Measurements from ENCODE around the gene PSMB5. TPM values are rescaled to one million over a fixed set of nuclear protein-coding genes. Genes with fewer than 3 reads are reported as not detected.

Gene PSMB5
- total and polyA plus RNA-seq, 5 donors = 108 to 140 (median 114) TPM

DNA sequence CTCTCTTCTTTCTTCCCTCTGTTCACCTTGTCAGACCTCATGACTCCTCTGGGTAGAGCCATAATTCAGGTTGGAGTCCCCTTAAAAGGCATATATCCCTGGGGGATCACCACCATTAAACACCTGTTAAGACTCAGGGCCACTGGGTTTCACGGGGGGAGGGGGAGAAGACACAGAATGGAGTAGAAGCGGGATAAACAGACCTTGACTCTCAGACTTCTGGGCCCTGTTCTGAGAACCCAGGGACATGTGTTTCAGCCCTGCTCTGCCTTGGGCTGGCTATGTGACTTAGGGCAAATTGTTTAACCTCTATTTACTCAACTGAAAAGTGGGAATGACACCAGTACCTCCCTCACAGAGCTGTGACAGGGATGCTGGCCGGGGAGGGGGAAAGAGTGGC, 18.0 kb upstream of the PSMB5 start:
- Histone ChIP-seq H3K27ac (ENCODE audit: low read length) (no peak overlapping the region), H3K4me3 (ENCODE audit: low read length) (no peak overlapping the region), H3K4me1 (ENCODE audit: control insufficient read depth, insufficient read depth, low read length) (no peaks in the 10 kb centered on the region), H3K27me3 (ENCODE audit: control insufficient read depth, insufficient read depth) (no peaks in the 10 kb centered on the region), H3K9me3 (ENCODE audit: control insufficient read depth, low read length) (no peaks in the 10 kb centered on the region)
- DNase-seq = no peak
- 80% methylated on average over 3 of the region's 3 CpGs for WGBS
- intact Hi-C loops (cut with DNase I) = loop anchor here in 1 of 4 donors (5.0 kb wide), 1 partner anchor 65 kb away; no protein-coding TSS in a partner anchor
- ATAC-seq = no peak

DNA sequence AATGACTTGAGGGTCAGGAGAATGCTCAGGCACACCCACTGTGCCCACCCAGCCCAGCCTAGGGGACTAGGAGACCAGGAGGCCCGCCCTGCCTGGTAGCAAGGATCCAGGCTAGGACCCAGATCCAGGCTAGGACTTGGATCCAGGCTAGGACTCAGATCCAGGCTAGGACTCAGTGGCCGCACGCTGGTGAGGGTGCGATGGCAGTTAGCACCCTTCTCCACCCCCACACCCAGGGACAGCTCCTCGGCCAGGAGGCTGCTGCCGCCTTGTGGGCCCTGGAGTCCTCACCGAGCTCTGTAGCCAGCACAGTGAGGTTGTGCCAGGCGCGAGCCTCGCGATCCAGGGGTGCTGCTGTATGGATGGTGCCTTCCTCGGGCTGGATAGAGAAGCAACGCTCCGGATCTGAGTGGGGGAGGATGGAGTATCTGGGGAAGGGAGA, 17.5 kb upstream of the PSMB5 start:
- Histone ChIP-seq H3K4me3 (ENCODE audit: low read length) (no peak overlapping the region), H3K9me3 (ENCODE audit: control insufficient read depth, low read length) (no peaks in the 10 kb centered on the region), H3K27me3 (ENCODE audit: control insufficient read depth, insufficient read depth) (no peaks in the 10 kb centered on the region), H3K4me1 (ENCODE audit: control insufficient read depth, insufficient read depth, low read length) (no peaks in the 10 kb centered on the region), H3K27ac (ENCODE audit: low read length) (no peak overlapping the region)
- ATAC-seq (peak in 1 of 2 donors; percentile 12), DNase-seq (peak in 1 of 3 donors; percentile 57)
- intact Hi-C loops (cut with DNase I) = loop anchor here in 1 of 4 donors (5.0 kb wide), 1 partner anchor 65 kb away; no protein-coding TSS in a partner anchor
- WGBS = 58% methylated on average over 14 of the region's 14 CpGs

DNA sequence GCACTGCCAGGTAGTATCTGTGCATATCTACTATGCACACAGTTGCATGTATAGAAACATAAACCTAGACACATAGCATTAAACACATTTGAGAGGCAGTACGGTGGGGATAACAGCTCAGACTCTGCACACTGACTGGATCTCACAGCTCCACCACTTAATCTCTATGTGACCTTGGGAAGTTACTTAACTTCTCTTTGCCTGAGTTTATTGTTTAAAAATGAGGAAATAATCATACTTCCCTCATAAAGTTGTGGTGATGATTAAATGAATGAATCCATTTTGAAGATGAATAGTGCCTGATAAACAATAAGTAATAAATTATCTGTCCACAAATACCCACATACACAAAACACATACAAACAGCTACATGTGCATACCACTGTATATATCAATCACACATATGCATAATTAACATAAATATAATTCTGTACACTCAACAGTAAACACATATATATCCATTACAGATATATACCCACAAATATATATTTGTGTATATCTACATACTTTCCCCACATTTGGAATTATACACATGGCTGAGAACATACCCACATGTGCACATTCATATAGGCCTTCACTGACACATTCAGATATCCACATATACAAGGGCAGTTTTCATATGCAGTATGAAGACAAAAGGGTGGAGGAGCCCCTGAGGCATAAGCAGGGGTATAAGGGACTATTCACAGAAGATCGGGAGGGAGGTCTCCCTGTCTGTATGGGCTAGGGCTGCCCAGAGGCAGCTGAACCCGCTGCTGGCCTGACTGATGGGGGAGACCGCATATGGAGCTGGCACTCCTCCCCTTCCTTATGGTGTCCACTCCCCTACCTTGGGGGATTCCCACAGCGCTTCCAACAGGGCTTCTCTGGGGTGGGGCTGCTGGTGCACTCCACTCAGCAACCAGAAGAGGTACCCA, 16.7 kb upstream of the PSMB5 start:
- DNase-seq (no peak), ATAC-seq (no peak)
- Histone ChIP-seq H3K4me1 (ENCODE audit: control insufficient read depth, insufficient read depth, low read length) (no peaks in the 10 kb centered on the region), H3K27ac (ENCODE audit: low read length) (no peak overlapping the region), H3K9me3 (ENCODE audit: control insufficient read depth, low read length) (no peaks in the 10 kb centered on the region), H3K4me3 (ENCODE audit: low read length) (no peak overlapping the region), H3K27me3 (ENCODE audit: control insufficient read depth, insufficient read depth) (no peaks in the 10 kb centered on the region)
- WGBS = 77% methylated on average over 5 of the region's 5 CpGs
- intact Hi-C loops (cut with DNase I) = loop anchor here in 1 of 4 donors (5.0 kb wide), 1 partner anchor 64 kb away; no protein-coding TSS in a partner anchor

GRCh38 chr14:23049011-23049410, 14.3 kb upstream of the PSMB5 start:
- DNase-seq (no peak), ATAC-seq (no peak)
- peaks cover 4% of the 10 kb centered on the region for H3K4me1 ChIP-seq (ENCODE audit: control insufficient read depth, insufficient read depth, low read length)
- no peak overlapping the region for H3K27ac ChIP-seq (ENCODE audit: low read length)
- H3K27me3 ChIP-seq (ENCODE audit: control insufficient read depth, insufficient read depth) = no peaks in the 10 kb centered on the region
- no peaks in the 10 kb centered on the region for H3K9me3 ChIP-seq (ENCODE audit: control insufficient read depth, low read length)
- H3K4me3 ChIP-seq (ENCODE audit: low read length) = no peak overlapping the region
- intact Hi-C loops (cut with DNase I) = no loop called here
- WGBS = 98% methylated on average over 9 of the region's 9 CpGs

DNA sequence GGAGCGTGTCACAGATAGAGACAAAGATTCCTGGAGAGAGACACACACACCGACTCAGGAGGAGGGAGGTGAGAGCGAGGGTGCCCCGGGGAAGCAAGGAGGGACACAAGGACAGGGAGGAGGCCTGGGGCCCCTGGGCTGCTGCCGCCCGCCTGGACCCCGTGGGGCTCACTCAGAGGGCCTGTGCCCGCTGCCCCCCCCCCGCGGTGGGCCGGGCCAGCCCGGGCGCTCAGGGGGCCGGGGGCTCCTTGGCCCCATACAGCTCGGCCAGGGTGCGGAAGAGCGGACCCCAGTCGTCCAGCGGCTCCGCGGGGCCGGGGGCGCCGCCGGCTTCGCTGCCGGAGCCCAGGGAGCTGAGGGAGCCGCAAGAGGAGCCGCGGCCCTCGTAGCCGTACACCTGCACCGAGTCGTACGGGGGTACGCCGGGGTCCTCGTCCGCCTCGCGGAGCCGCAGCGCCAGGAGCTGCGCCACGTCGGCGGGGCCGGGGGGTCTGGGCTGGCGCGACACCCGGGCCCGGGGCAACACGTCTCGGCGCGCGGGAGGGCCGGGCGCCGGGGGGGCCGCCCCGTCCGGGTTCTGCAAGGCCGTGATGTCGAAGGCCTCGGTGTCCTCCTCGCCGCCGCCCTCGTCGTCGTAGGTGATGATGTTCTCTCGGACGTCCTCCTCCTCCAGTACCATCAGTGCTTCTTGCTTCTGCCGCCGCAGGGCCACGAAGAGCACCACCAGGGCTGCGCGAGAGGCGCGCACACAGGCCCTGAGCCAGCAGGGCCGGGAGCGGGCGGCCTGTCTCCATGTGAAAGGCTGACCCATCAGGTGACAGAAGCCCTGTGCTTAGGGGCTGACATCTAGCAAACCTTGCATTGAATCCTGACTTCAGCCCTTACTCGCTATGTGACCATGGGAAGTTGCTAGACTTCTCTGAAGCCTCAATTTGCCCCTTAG, 13.3 kb upstream of the PSMB5 start:
- peak overlapping the region; percentile 16 for H3K27ac ChIP-seq (ENCODE audit: low read length)
- ATAC-seq = no peak
- H3K27me3 ChIP-seq (ENCODE audit: control insufficient read depth, insufficient read depth) = no peaks in the 10 kb centered on the region
- no peak overlapping the region for H3K4me3 ChIP-seq (ENCODE audit: low read length)
- WGBS = 67% methylated on average over 85 of the region's 85 CpGs
- intact Hi-C loops (cut with DNase I) = no loop called here
- H3K9me3 ChIP-seq (ENCODE audit: control insufficient read depth, low read length) = no peaks in the 10 kb centered on the region
- DNase-seq = no peak
- peaks cover 4% of the 10 kb centered on the region for H3K4me1 ChIP-seq (ENCODE audit: control insufficient read depth, insufficient read depth, low read length)

DNA sequence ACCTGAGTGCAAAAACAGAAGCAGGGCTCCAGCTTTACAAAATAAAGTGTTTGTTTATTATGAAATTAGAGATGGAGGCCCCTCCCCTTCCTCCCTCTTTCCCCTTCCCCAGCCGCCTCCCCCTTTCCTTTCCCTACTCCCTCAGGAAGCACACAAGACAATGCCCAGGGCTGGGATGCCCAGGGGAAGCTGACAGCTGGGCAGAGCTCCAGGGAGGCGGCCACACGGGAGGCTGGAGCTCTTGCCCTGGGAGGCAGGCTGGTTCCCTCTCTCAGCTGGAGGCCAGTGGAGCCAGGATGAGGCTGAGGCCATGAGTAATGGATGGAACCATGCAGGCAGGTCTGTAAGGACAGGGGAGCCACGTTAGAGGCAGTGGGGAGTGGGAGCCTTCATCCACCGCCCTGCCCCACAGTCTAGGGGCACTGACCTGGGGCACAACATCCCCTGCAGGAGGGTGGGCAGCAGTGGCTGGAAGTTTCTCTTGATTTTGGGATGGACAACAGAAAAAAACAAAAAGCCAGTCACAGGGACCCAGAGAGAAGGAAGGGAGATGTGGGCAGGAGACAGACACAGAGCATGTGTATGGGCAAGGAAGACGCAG, 12.4 kb upstream of the PSMB5 start:
- Histone ChIP-seq H3K4me1 (ENCODE audit: control insufficient read depth, insufficient read depth, low read length) (peaks cover 4% of the 10 kb centered on the region), H3K9me3 (ENCODE audit: control insufficient read depth, low read length) (no peaks in the 10 kb centered on the region), H3K27ac (ENCODE audit: low read length) (peak overlapping the region; percentile 16), H3K27me3 (ENCODE audit: control insufficient read depth, insufficient read depth) (no peaks in the 10 kb centered on the region), H3K4me3 (ENCODE audit: low read length) (no peak overlapping the region)
- peak in 2 of 3 donors; percentile 69 to 75 for DNase-seq
- intact Hi-C loops (cut with DNase I) = no loop called here
- 57% methylated on average over 6 of the region's 6 CpGs for WGBS
- ATAC-seq = peak; percentile 32 to 45

DNA sequence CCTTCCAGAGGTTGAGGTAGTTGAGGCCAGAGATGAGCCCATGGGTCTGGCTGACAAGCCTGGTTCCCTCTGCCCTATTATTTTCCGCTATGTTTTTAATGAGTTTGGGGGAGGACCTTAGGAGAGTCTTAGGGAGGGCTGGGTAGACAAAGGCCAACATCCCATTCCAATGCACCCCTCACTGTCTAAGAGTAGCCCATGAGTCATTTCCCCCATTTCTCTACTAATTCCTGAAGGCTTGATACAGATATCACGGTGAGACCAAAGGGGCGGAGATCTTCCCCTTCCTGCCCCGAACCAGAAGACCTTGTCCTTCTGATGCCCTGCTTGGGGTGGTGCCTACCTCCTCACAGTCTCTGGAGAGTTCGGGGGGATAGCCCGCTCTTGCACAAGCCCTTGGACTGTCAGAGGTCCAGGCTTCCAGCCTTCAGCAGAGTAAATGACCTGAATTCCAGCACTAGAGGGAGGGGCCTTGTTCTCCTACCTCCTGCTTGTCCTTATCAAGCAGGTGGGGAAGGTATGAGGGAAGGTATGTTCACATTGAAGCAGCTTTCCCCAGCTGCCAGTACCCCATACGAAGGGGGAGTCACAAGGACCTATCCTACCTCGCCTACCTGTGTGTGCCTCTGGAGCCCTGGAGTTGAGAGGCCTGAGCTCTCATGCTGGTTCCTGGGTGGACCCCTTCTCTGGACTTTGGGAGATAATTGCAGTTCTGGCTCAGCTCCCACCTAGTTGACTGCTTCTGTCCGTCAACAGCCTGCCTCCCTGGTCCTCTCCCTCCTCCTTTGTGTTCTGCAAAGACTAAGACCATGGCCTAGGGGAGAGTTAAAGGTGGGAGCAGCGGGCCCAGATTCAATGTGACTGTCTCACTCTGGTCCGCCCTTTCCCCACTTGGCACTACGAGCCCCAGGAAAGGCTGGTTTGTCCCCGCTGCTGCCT, 11.0 kb upstream of the PSMB5 start:
- ATAC-seq (peak; percentile 18 to 65), DNase-seq (no peak)
- intact Hi-C loops (cut with DNase I) = no loop called here
- Histone ChIP-seq H3K27ac (ENCODE audit: low read length) (peak overlapping the region; percentile 43), H3K27me3 (ENCODE audit: control insufficient read depth, insufficient read depth) (no peaks in the 10 kb centered on the region), H3K9me3 (ENCODE audit: control insufficient read depth, low read length) (no peaks in the 10 kb centered on the region), H3K4me1 (ENCODE audit: control insufficient read depth, insufficient read depth, low read length) (peaks cover 4% of the 10 kb centered on the region), H3K4me3 (ENCODE audit: low read length) (no peak overlapping the region)
- WGBS = 80% methylated on average over 13 of the region's 13 CpGs

GRCh38 chr14:23044840-23045239, 10.1 kb upstream of the PSMB5 start:
- WGBS = 76% methylated on average over 8 of the region's 8 CpGs
- intact Hi-C loops (cut with DNase I) = no loop called here
- no peaks in the 10 kb centered on the region for H3K27me3 ChIP-seq (ENCODE audit: control insufficient read depth, insufficient read depth)
- no peak overlapping the region for H3K4me3 ChIP-seq (ENCODE audit: low read length)
- H3K27ac ChIP-seq (ENCODE audit: low read length) = no peak overlapping the region
- H3K9me3 ChIP-seq (ENCODE audit: control insufficient read depth, low read length) = no peaks in the 10 kb centered on the region
- peaks cover 4% of the 10 kb centered on the region for H3K4me1 ChIP-seq (ENCODE audit: control insufficient read depth, insufficient read depth, low read length)
- DNase-seq (no peak), ATAC-seq (no peak)

DNA sequence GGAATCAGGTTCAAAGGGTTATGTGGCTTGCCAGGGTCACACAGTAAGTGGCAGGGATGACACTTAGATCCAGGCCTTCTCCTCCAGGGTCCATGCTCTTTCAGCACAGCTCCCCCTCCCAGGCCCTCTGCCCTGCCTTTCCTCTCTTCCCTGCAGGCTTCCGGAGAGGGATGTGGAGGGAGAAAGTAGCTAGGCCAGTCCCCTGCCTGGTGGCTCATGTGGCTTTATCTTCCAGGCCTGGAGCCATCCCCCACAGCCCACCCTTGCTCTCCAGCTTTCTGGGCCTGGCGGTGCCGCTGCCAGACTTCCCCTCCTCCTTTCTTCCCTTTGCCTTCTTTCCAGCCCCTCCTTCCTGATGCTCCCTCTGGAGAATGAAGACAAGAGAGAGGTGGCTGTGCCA, 9.1 kb upstream of the PSMB5 start:
- WGBS = 52% methylated on average over 3 of the region's 3 CpGs
- intact Hi-C loops (cut with DNase I) = no loop called here
- Histone ChIP-seq H3K27me3 (ENCODE audit: control insufficient read depth, insufficient read depth) (no peaks in the 10 kb centered on the region), H3K27ac (ENCODE audit: low read length) (no peak overlapping the region), H3K9me3 (ENCODE audit: control insufficient read depth, low read length) (no peaks in the 10 kb centered on the region), H3K4me3 (ENCODE audit: low read length) (no peak overlapping the region), H3K4me1 (ENCODE audit: control insufficient read depth, insufficient read depth, low read length) (peaks cover 4% of the 10 kb centered on the region)
- ATAC-seq = no peak
- no peak for DNase-seq

- no peaks in the 10 kb centered on the region for H3K27me3 ChIP-seq (ENCODE audit: control insufficient read depth, insufficient read depth)
- DNase-seq (no peak), ATAC-seq (no peak)
- 89% methylated on average over 6 of the region's 6 CpGs for WGBS
- intact Hi-C loops (cut with DNase I) = no loop called here
- H3K27ac ChIP-seq (ENCODE audit: low read length) = no peak overlapping the region
- no peak overlapping the region for H3K4me3 ChIP-seq (ENCODE audit: low read length)
- H3K4me1 ChIP-seq (ENCODE audit: control insufficient read depth, insufficient read depth, low read length) = peaks cover 4% of the 10 kb centered on the region
- no peaks in the 10 kb centered on the region for H3K9me3 ChIP-seq (ENCODE audit: control insufficient read depth, low read length)
Measured at GRCh38 chr14:23043145-23043544, 8.4 kb upstream of the PSMB5 start.
